DOHH2 (cell line): Measurements from ENCODE around the gene CREG2.

Experiments
- H3F3A ChIP-seq: fragments of 200-600 bp; sonication (generic), shearing (Covaris generic); 2 replicates; pipeline ENCODE4 v1.6.0; 2016; ENCODE audit warnings: antibody characterized with exemption, mild to moderate bottlenecking; ENCODE audit not compliant: control insufficient read depth, insufficient read depth
- H3K27ac ChIP-seq: fragments of 200-600 bp; sonication (generic); 2 replicates; pipeline ENCODE4 v1.5.1; 2014; ENCODE audit warnings: low read depth, mild to moderate bottlenecking, low read length, moderate library complexity
- H3K27me3 ChIP-seq: fragments of 200-600 bp; sonication (generic); 2 replicates; pipeline ENCODE4 v1.6.1; 2014; ENCODE audit warnings: mild to moderate bottlenecking, low read length, mixed read lengths; ENCODE audit not compliant: control insufficient read depth
- H3K36me3 ChIP-seq: fragments of 200-600 bp; sonication (generic); 2 replicates; pipeline ENCODE4 v1.6.1; 2014; ENCODE audit warnings: mild to moderate bottlenecking, low read length, moderate library complexity, mixed read lengths; ENCODE audit not compliant: control insufficient read depth
- H3K4me1 ChIP-seq: fragments of 200-600 bp; sonication (generic); 2 replicates; pipeline ENCODE4 v1.6.1; 2014; ENCODE audit warnings: mild to moderate bottlenecking, low read length, mixed read lengths; ENCODE audit not compliant: control insufficient read depth
- H3K4me2 ChIP-seq: fragments of 200-600 bp; sonication (generic); 2 replicates; pipeline ENCODE4 v1.6.0; 2014; ENCODE audit warnings: mild to moderate bottlenecking, low read length, moderate library complexity
- H3K4me3 ChIP-seq: fragments of 200-600 bp; sonication (generic); 2 replicates; pipeline ENCODE4 v1.5.1; 2014; ENCODE audit warnings: mild to moderate bottlenecking, low read length, mixed read lengths
- H3K79me2 ChIP-seq: fragments of 200-600 bp; sonication (generic); 2 replicates; pipeline ENCODE4 v1.6.1; 2014; ENCODE audit warnings: mild to moderate bottlenecking, low read length, mixed read lengths; ENCODE audit not compliant: control insufficient read depth
- H3K9me2 ChIP-seq: fragments of 200-600 bp; sonication (generic); replicated peaks from 2 replicates; pipeline ENCODE4 v1.6.1; 2014; ENCODE audit warnings: mild to moderate bottlenecking, low read length, mixed read lengths; ENCODE audit not compliant: control insufficient read depth
- H3K9me3 ChIP-seq: fragments of 200-600 bp; sonication (generic); 2 replicates; pipeline ENCODE4 v1.6.1; 2014; ENCODE audit warnings: antibody characterized with exemption, low read length, mixed read lengths; ENCODE audit not compliant: control insufficient read depth, insufficient read depth
- H4K20me1 ChIP-seq: fragments of 200-600 bp; sonication (generic); 2 replicates; pipeline ENCODE4 v1.6.0; 2014; ENCODE audit warnings: low read depth, mild to moderate bottlenecking, antibody characterized with exemption, low read length, moderate library complexity; ENCODE audit not compliant: control insufficient read depth, insufficient read depth
- EZH2phosphoT487 ChIP-seq: fragments of 200-600 bp; sonication (generic); IDR thresholded peaks from 2 replicates; pipeline ENCODE4 v1.6.1; 2017; ENCODE audit warnings: borderline replicate concordance, mild to moderate bottlenecking, antibody characterized with exemption, low read length, moderate library complexity, mixed read lengths
- TF ChIP-seq, protein P1 (sequence below): fragments of 200-600 bp; sonication (generic); IDR thresholded peaks from one replicate; pipeline ENCODE4 v1.5.1; 2014; ENCODE audit warnings: antibody characterized with exemption, mild to moderate bottlenecking, low read depth, low read length; ENCODE audit not compliant: poor library complexity, severe bottlenecking

Gene CREG2

DNA sequence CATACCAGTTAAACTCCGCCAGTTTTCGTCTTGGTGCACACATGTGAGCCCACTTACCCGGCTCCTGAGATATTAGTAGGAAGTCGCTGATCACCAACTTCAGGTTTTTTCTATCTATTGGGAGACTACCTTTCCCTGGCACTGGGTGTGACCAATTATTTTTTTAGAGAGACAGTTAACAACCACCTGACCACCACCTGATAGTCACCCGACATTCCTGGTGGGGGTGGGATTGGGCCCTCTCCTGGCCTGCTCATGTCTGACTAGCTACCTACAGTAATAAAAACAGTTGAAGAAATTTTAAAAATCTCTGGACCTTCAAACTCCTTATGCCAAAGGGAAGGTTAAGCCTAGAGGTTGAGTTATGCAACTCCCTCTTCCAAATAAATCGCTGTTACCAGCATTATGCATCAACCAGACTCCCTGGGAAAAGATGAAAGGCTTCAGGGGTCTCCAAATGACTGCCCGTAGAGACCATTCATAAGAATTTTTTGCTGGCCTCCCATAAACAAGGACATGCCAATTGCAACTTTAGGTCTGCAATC lies 27.8 kb downstream of the CREG2 start:
- TF ChIP-seq EZH2phosphoT487: no peak
- TF ChIP-seq, protein P1, sequence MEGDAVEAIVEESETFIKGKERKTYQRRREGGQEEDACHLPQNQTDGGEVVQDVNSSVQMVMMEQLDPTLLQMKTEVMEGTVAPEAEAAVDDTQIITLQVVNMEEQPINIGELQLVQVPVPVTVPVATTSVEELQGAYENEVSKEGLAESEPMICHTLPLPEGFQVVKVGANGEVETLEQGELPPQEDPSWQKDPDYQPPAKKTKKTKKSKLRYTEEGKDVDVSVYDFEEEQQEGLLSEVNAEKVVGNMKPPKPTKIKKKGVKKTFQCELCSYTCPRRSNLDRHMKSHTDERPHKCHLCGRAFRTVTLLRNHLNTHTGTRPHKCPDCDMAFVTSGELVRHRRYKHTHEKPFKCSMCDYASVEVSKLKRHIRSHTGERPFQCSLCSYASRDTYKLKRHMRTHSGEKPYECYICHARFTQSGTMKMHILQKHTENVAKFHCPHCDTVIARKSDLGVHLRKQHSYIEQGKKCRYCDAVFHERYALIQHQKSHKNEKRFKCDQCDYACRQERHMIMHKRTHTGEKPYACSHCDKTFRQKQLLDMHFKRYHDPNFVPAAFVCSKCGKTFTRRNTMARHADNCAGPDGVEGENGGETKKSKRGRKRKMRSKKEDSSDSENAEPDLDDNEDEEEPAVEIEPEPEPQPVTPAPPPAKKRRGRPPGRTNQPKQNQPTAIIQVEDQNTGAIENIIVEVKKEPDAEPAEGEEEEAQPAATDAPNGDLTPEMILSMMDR: no peak

DNA sequence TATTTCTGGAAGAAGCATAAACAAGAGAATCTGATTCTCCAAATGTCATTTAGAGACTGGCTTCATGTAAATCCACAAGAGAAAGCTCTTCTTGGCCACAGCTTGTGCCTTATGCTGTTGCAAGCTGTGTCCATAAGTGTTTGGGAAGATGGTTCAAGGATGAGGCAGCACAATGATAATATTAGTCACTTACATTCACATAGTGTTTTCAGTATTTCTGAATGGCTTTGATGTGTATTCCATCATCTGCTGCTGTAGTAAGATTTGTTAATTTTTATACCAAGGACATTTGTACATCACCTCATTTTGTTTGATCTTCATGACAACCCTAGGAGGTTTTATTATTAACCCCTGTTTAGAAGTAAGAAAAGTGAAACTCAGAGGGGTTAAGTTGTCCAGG lies 29.9 kb downstream of the CREG2 start:
- H3F3A ChIP-seq: no peaks in the 10 kb centered on the region
- H3K4me3 ChIP-seq: no peak overlapping the region
- H3K79me2 ChIP-seq: no peaks in the 10 kb centered on the region
- no peaks in the 10 kb centered on the region for H3K9me2 ChIP-seq
- no peaks in the 10 kb centered on the region for H3K36me3 ChIP-seq
- TF ChIP-seq EZH2phosphoT487: no peak
- TF ChIP-seq, protein P1: no peak
- H3K27ac ChIP-seq: no peak overlapping the region
- H3K4me2 ChIP-seq: no peak overlapping the region
- peaks cover 12% of the 10 kb centered on the region for H3K27me3 ChIP-seq
- no peaks in the 10 kb centered on the region for H3K4me1 ChIP-seq
- no peaks in the 10 kb centered on the region for H4K20me1 ChIP-seq
- H3K9me3 ChIP-seq: no peaks in the 10 kb centered on the region

More for the DNA sequence above, 27.8 kb downstream of the CREG2 start:
- no peaks in the 10 kb centered on the region for H4K20me1 ChIP-seq
- H3K9me3 ChIP-seq: no peaks in the 10 kb centered on the region
- H3K4me3 ChIP-seq: no peak overlapping the region
- H3F3A ChIP-seq: no peaks in the 10 kb centered on the region
- H3K79me2 ChIP-seq: no peaks in the 10 kb centered on the region
- H3K4me2 ChIP-seq: no peak overlapping the region
- no peaks in the 10 kb centered on the region for H3K36me3 ChIP-seq
- no peaks in the 10 kb centered on the region for H3K9me2 ChIP-seq
- H3K27ac ChIP-seq: no peak overlapping the region
- H3K27me3 ChIP-seq: peaks cover 15% of the 10 kb centered on the region
- H3K4me1 ChIP-seq: no peaks in the 10 kb centered on the region

DNA sequence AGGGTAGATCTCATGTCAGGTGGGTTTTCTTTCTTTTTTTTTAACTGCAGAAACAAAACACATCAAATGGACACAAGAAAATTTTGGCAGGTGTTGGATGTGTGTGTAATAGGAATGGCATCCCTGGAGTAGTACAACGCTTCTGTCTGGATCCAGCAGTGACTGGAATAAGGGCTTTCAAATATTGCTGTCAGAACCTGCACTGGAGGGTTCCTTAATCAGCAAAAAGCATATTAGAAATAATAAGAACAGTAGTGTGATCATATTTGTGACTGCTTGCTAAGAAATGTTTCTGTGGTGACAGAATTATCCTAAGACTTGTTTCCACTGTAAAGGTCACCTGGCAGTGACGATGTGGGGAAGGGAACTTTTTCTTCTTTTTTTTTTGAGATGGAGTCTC lies 30.8 kb downstream of the CREG2 start:
- no peaks in the 10 kb centered on the region for H3K79me2 ChIP-seq
- no peak for TF ChIP-seq EZH2phosphoT487
- TF ChIP-seq, protein P1: no peak
- H4K20me1 ChIP-seq: no peaks in the 10 kb centered on the region
- no peak overlapping the region for H3K4me3 ChIP-seq
- no peaks in the 10 kb centered on the region for H3F3A ChIP-seq
- H3K4me2 ChIP-seq: no peak overlapping the region
- no peaks in the 10 kb centered on the region for H3K9me2 ChIP-seq
- H3K4me1 ChIP-seq: no peaks in the 10 kb centered on the region
- H3K9me3 ChIP-seq: no peaks in the 10 kb centered on the region
- H3K36me3 ChIP-seq: no peaks in the 10 kb centered on the region
- no peak overlapping the region for H3K27ac ChIP-seq
- H3K27me3 ChIP-seq: peaks cover 9% of the 10 kb centered on the region
